ENCODE measurements around the gene NFIX. TPM values are rescaled to one million over a fixed set of nuclear protein-coding genes. Genes with fewer than 3 reads are reported as not detected.
A peak's percentile ranks its signal among the peaks of the same experiment; 100 is the strongest.

The NFIX gene
- total and polyA plus RNA-seq, 12 donors: 16.8 to 162 (median 138) TPM

GRCh38 chr19:13034636-13035035, 39.4 kb downstream of the NFIX start:
- no peak overlapping the region for H3K4me3 ChIP-seq
- H3K27ac ChIP-seq: peak overlapping the region in 9 of 10 donors; percentile 24 to 96 (median 79)
- WGBS, 2 donors: 72 to 82% methylated on average over 8 of the region's 8 CpGs
- no peak for TF ChIP-seq CTCF (IDR thresholded peaks at IDR 0.05)
- intact Hi-C loops (cut with DNase I): loop anchor here in 7 of 10 donors (5.0 to 10.0 kb wide), 3 partner anchors 37 to 52 kb away; partner anchors contain the start of gene NFIX (in 3 of the 7)
- H3K27me3 ChIP-seq: no peaks in the 10 kb centered on the region
- no peaks in the 10 kb centered on the region for H3K9me3 ChIP-seq
- peaks cover 0 to 9% (median 0%) of the 10 kb centered on the region in 9 donors for H3K36me3 ChIP-seq
- DNase-seq (no peak), ATAC-seq (no peak)
- H3K4me1 ChIP-seq: peaks cover 58 to 100% (median 92%) of the 10 kb centered on the region in 9 donors

GRCh38 chr19:13035820-13036365, 40.6 kb downstream of the NFIX start:
- peak overlapping the region; percentile 55 to 96 (median 79) for H3K27ac ChIP-seq
- DNase-seq (no peak), ATAC-seq (no peak)
- no peak for TF ChIP-seq CTCF (IDR thresholded peaks at IDR 0.05)
- intact Hi-C loops (cut with DNase I): loop anchor here in 2 of 10 donors (10.0 kb wide), 1 partner anchor 51 kb away; no protein-coding TSS in a partner anchor
- H3K4me1 ChIP-seq: peaks cover 64 to 100% (median 96%) of the 10 kb centered on the region in 9 donors
- WGBS, 2 donors: 75 to 82% methylated on average over 13 of the region's 13 CpGs
- peaks cover 0 to 3% (median 0%) of the 10 kb centered on the region in 9 donors for H3K36me3 ChIP-seq
- H3K27me3 ChIP-seq: no peaks in the 10 kb centered on the region
- no peak overlapping the region for H3K4me3 ChIP-seq
- H3K9me3 ChIP-seq: no peaks in the 10 kb centered on the region

- H3K36me3 ChIP-seq: peaks cover 0 to 3% (median 0%) of the 10 kb centered on the region in 9 donors
- no peaks in the 10 kb centered on the region for H3K27me3 ChIP-seq
- H3K9me3 ChIP-seq: no peaks in the 10 kb centered on the region
- intact Hi-C loops (cut with DNase I): loop anchor here in 2 of 10 donors (10.0 kb wide), 1 partner anchor 52 kb away; no protein-coding TSS in a partner anchor
- no peak overlapping the region for H3K4me3 ChIP-seq
- peak in 7 of 8 donors; percentile 2 to 64 (median 27) for ATAC-seq
- TF ChIP-seq CTCF (IDR thresholded peaks at IDR 0.05): peak in 5 of 9 donors; percentile 16 to 46 (median 32)
- DNase-seq: no peak
- 45 to 50% methylated on average over 18 of the region's 18 CpGs for WGBS, 2 donors
- peak overlapping the region; percentile 55 to 96 (median 79) for H3K27ac ChIP-seq
- H3K4me1 ChIP-seq: peaks cover 59 to 100% (median 97%) of the 10 kb centered on the region in 9 donors
Measured at GRCh38 chr19:13036366-13036976, 41.2 kb downstream of the NFIX start.

DNA sequence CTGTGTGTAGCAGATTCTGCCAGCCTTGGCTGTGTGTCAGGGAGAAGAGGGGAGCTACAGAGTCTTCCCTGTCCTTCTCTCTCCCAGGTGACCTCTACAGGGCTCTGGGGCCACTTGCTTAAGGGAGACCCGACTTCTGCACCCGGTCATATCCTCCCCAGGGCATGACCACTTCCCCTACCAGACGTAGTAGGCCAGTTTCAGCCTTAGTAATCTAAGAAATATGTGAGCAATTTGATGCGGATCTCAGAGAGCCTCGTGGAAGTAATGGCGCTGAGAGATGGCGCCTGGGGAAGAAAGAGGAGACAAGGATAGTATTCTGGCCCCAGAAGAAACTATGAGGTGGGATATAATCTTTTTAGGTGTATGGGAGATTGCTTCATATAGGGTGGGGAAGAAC, 41.9 kb downstream of the NFIX start:
- TF ChIP-seq CTCF (IDR thresholded peaks at IDR 0.05): no peak
- Histone ChIP-seq H3K9me3 (no peaks in the 10 kb centered on the region), H3K27me3 (no peaks in the 10 kb centered on the region), H3K27ac (peak overlapping the region; percentile 42 to 96 (median 79)), H3K4me3 (no peak overlapping the region), H3K36me3 (peaks cover 0 to 3% (median 0%) of the 10 kb centered on the region in 9 donors), H3K4me1 (peaks cover 58 to 100% (median 95%) of the 10 kb centered on the region in 9 donors)
- no peak for DNase-seq
- 43 to 44% methylated on average over 7 of the region's 7 CpGs for WGBS, 2 donors
- ATAC-seq: peak in 4 of 8 donors; percentile 2 to 38 (median 18)
- intact Hi-C loops (cut with DNase I): loop anchor here in 2 of 10 donors (10.0 kb wide), 1 partner anchor 52 kb away; no protein-coding TSS in a partner anchor

All from heart right ventricle (tissue), 16 donors.